ENCODE data around the gene MOB3C. TPM values are rescaled to one million over a fixed set of nuclear protein-coding genes. Genes with fewer than 3 reads are reported as not detected.
"Not testable (repeated sequence)": the region's sequence is repeated elsewhere in the genome, so short reads cannot be mapped to it uniquely, and the experiment has no call there.

Gene MOB3C
- 8.6 and 9.9 TPM in 2 replicates for total RNA-seq

GRCh38 chr1:46616277-46617107, at the start of gene MOB3C:
Gene MOB3C, minus strand, starts transcription at chr1:46616811. Its CDS starts 3,490 bp downstream, at chr1:46613321.
- DNase-seq (ENCODE audit: low read depth in 2 of 2): peak; percentile 47 to 82

DNA sequence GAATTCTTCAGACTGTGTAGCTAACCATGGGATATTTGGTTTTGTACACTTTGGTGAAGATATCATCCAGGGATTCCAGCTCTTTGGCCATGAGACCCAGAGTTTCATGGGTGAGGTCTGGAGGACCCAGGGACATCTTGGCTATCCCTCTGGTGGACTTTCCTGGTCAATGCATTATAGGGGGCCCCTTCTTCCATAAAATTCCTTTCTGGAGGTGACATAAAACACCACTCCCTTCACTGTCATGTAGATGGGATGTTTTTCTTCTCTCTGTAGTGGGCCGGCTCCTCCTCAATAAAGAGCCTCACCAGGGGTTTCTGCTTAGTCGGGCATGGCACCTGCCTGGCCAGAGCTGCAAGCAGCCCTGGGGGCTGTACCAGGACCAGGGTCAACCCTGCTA, 49.4 kb upstream of the MOB3C start:
- DNase-seq (ENCODE audit: low read depth in 2 of 2): no peak

- not testable (repeated sequence) for DNase-seq (ENCODE audit: low read depth in 2 of 2)
Measured at GRCh38 chr1:46662919-46663318, 46.3 kb upstream of the MOB3C start.

DNA sequence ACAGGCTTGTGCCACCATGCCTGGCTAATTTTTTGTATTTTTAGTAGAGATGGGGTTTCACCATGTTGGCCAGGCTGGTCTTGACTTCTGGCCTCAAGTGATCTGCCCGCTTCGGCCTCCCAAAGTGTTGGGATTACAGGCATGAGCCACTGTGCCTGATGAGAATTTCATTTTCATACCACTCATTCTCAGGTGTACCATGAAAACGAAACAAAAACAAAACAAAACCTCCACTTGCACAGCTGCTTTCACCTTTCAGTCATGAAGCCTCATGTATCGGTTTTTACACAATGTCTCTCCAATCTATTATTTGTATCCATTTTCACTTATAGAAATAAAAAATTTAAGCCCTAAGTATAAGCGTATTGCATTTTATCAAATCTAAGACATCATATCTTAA, 43.5 kb upstream of the MOB3C start:
- DNase-seq (ENCODE audit: low read depth in 2 of 2): not testable (repeated sequence)

- no peak for DNase-seq (ENCODE audit: low read depth in 2 of 2)
Measured at GRCh38 chr1:46659307-46659870, 42.8 kb upstream of the MOB3C start.

- no peak for DNase-seq (ENCODE audit: low read depth in 2 of 2)
Measured at GRCh38 chr1:46657775-46658174, 41.2 kb upstream of the MOB3C start.

GRCh38 chr1:46656643-46657042, 40.0 kb upstream of the MOB3C start:
- DNase-seq (ENCODE audit: low read depth in 2 of 2): no peak

DNA sequence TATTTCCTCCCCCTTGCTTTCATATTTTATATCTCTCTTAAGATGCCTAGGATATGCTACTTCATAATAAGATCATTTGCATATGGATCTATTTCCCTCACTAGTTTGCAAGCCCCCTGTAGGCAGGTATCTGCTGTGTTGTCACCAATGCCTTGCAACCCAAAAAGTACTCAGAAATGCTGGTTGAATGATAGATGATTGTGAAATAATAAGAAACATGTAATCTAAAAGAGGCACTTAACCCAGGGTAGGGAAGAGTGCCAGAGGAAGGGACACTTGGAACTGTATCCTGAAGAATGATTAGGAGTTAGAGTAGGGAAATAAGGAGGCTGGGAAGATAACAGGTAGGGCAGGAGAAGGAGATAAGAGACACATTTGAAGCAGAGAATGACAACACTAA, 39.2 kb upstream of the MOB3C start:
- DNase-seq (ENCODE audit: low read depth in 2 of 2): no peak

DNA sequence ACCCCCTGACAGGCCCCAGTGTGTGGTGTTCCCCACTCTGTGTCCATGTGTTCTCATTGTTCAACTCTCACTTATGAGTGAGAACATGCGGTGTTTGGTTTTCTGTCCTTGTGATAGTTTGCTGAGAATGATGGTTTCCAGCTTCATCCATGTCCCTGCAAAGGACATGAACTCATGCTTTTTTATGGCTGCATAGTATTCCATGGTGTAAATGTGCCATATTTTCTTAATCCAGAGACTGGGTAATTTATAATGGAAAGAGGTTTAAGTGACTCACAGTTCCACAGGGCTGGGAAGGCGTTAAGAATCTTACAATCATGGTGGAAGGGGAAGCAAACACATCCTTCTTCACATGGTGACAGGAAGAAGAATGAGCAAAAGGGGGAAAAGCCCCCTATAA, 38.1 kb upstream of the MOB3C start:
- DNase-seq (ENCODE audit: low read depth in 2 of 2): not testable (repeated sequence)

DNA sequence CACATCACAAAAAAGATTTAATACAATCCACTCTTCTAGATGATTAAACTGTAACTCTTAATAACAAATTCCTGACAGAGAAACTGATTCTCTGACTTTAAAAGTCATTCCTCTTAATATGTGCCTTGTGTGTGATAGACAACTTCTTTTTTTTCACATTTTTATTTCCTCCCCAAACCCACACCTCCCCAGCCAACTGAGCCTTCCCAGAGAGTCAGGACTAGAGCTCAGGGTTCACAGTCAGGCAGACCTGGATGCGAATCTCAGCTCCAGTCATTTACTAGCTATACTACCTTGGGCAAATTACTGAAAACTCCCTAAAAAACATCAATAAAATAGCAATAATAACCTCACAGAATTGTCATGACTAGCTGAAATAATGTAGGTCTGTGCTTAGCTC, 37.4 kb upstream of the MOB3C start:
- no peak for DNase-seq (ENCODE audit: low read depth in 2 of 2)

GRCh38 chr1:46653405-46653958, 36.9 kb upstream of the MOB3C start:
- no peak for DNase-seq (ENCODE audit: low read depth in 2 of 2)

- DNase-seq (ENCODE audit: low read depth in 2 of 2): no peak
Measured at GRCh38 chr1:46652321-46653100, 35.9 kb upstream of the MOB3C start.

- not testable (repeated sequence) for DNase-seq (ENCODE audit: low read depth in 2 of 2)
Measured at GRCh38 chr1:46651152-46651551, 34.5 kb upstream of the MOB3C start.

GRCh38 chr1:46650491-46650890, 33.9 kb upstream of the MOB3C start:
- DNase-seq (ENCODE audit: low read depth in 2 of 2): no peak

GRCh38 chr1:46649764-46650163, 33.2 kb upstream of the MOB3C start:
- DNase-seq (ENCODE audit: low read depth in 2 of 2): no peak

DNA sequence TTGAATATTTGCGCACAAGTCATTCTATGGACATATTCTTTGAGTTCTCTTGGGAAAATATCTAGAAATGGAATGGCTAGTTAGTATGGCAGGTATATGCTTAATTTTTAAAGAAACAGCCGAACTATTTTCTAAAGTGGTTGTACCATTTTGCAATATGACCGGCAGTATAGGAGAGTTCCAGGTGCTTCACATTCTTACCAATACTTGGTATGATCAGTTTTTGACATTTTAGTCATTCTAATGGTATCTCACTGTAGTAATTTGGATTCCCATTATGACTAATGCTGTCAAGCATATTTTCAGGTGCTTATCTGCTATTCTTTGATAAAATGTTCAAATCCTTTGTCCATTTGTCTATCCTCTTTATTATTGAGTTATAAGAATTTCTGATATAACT, 31.0 kb upstream of the MOB3C start:
- DNase-seq (ENCODE audit: low read depth in 2 of 2): no peak

- no peak for DNase-seq (ENCODE audit: low read depth in 2 of 2)
Measured at GRCh38 chr1:46646844-46647243, 30.2 kb upstream of the MOB3C start.

- no peak for DNase-seq (ENCODE audit: low read depth in 2 of 2)
Measured at GRCh38 chr1:46646331-46646730, 29.7 kb upstream of the MOB3C start.

DNA sequence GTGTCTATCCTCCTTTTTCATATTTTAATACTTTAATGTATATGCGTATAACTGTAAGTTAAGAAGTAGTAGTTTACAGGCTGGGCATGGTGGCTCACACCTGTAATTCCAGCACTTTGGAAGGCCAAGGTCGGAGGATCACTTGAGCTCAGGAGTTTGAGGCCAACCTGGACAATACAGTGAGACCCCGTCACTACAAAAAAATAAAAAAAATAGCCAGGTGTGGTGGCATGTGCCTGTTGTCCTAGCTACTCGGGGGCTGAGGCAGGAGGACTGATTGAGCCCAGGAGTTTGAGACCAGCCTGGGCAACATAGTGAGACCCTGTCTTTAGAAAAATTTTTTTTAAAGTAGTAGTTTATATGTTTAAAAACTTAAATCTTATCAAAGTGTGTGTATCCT, 29.2 kb upstream of the MOB3C start:
- no peak for DNase-seq (ENCODE audit: low read depth in 2 of 2)

GRCh38 chr1:46643368-46643775, 26.8 kb upstream of the MOB3C start:
- peak in 1 of 2 donors; percentile 75 for DNase-seq (ENCODE audit: low read depth in 2 of 2)

DNA sequence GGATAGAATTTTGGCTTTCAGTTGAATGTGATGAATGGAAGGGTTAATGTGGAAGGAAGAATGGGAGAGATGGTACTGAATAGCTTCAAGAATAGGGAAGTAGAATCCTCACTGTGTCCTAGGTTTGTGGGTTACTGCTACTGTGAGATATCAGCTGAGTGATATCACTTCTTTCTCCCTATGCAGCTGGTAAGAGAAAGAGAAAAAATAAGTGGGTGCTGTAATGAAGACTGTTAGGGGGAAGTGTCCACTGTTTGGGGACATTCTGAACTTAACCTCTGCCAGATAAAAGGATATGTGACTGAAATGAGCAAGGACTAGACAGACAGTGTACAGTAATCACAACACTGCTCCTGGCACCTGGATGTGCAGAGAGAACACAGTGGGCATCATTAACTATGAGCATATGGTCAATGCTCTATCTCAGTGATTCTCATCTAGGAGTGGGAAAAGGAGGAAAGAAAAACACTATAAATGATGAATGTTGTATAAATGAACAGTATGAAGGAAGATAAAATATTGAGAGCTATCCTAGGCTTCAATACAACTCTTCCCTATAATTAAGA, 25.6 kb upstream of the MOB3C start:
- no peak for DNase-seq (ENCODE audit: low read depth in 2 of 2)

GRCh38 chr1:46639547-46639946, 22.9 kb upstream of the MOB3C start:
- DNase-seq (ENCODE audit: low read depth in 2 of 2): no peak

Data from dermis microvascular lymphatic vessel endothelial cell (primary cell).